ENCODE data around the gene NKX6-2. TPM values are rescaled to one million over a fixed set of nuclear protein-coding genes. Genes with fewer than 3 reads are reported as not detected.

The NKX6-2 gene
- total RNA-seq, 5 donors from 2014 or later (not counting 1 experiment from before 2014, with no cell fraction given) = not detected

GRCh38 chr10:132813001-132813401 lies 27.1 kb upstream of the NKX6-2 start:
- Histone ChIP-seq H3K4me1 (ENCODE audit: control insufficient read depth in 1 of 2, extremely low read depth in 1 of 2, insufficient read depth in 2 of 2, low read length in 2 of 2) (no peaks in the 10 kb centered on the region), H3K9me3 (no peaks in the 10 kb centered on the region), H3K4me3 (ENCODE audit: control insufficient read depth in 1 of 2, extremely low read depth in 1 of 2, low read length in 1 of 2) (no peak overlapping the region), H3K27me3 (replicated peaks in 1 of 2; ENCODE audit: control insufficient read depth in 2 of 2, extremely low read depth in 1 of 2, insufficient read depth in 2 of 2, low read length in 1 of 2) (peaks cover 0 to 34% of the 10 kb centered on the region in 2 experiments), H3K36me3 (ENCODE audit: control insufficient read depth in 2 of 2, extremely low read depth in 1 of 2, insufficient read depth in 1 of 2, low read length in 1 of 2) (no peaks in the 10 kb centered on the region), H3K27ac (ENCODE audit: low read length) (no peak overlapping the region)
- DNase-seq (no peak), ATAC-seq (replicated peaks in 1 of 4) (no peak)
- ChIA-PET POLR2A (no interaction called here), CTCF (no interaction called here)
- Mint-ChIP-seq H3K27me3 (peaks cover 21 to 22% of the 10 kb centered on the region in 2 donors), H3K9me3 (no peaks in the 10 kb centered on the region), H3K36me3 (no peaks in the 10 kb centered on the region), H3K27ac (no peak overlapping the region), H3K4me1 (no peaks in the 10 kb centered on the region), H3K4me3 (no peak overlapping the region)
- 75% methylated on average over 4 of the region's 10 CpGs for WGBS (ENCODE audit: insufficient coverage)

- peaks cover 17 to 19% of the 10 kb centered on the region in 2 donors for H3K27me3 Mint-ChIP-seq
- POLR2A ChIA-PET = no interaction called here
Observed at GRCh38 chr10:132812520-132812919, 26.6 kb upstream of the NKX6-2 start.

GRCh38 chr10:132811891-132812481 lies 26.0 kb upstream of the NKX6-2 start:
- Mint-ChIP-seq H3K36me3 (no peaks in the 10 kb centered on the region), H3K4me1 (no peaks in the 10 kb centered on the region), H3K4me3 (no peak overlapping the region), H3K27ac (no peak overlapping the region), H3K9me3 (no peaks in the 10 kb centered on the region), H3K27me3 (peaks cover 12 to 14% of the 10 kb centered on the region in 2 donors)
- 89% methylated on average over 20 of the region's 26 CpGs for WGBS (ENCODE audit: insufficient coverage)
- ChIA-PET CTCF (no interaction called here), POLR2A (no interaction called here)
- H3K36me3 ChIP-seq (ENCODE audit: control insufficient read depth in 2 of 2, extremely low read depth in 1 of 2, insufficient read depth in 1 of 2, low read length in 1 of 2) = no peaks in the 10 kb centered on the region
- H3K4me3 ChIP-seq (ENCODE audit: control insufficient read depth in 1 of 2, extremely low read depth in 1 of 2, low read length in 1 of 2) = no peak overlapping the region
- ATAC-seq (replicated peaks in 1 of 4) (no peak), DNase-seq (no peak)
- H3K9me3 ChIP-seq = no peaks in the 10 kb centered on the region
- no peaks in the 10 kb centered on the region for H3K4me1 ChIP-seq (ENCODE audit: control insufficient read depth in 1 of 2, extremely low read depth in 1 of 2, insufficient read depth in 2 of 2, low read length in 2 of 2)
- H3K27ac ChIP-seq (ENCODE audit: low read length) = no peak overlapping the region
- peaks cover 0 to 25% of the 10 kb centered on the region in 2 experiments for H3K27me3 ChIP-seq (replicated peaks in 1 of 2; ENCODE audit: control insufficient read depth in 2 of 2, extremely low read depth in 1 of 2, insufficient read depth in 2 of 2, low read length in 1 of 2)

More at GRCh38 chr10:132812520-132812919, 26.6 kb upstream of the NKX6-2 start:
- CTCF ChIA-PET = no interaction called here
- ATAC-seq (replicated peaks in 1 of 4) = no peak
- DNase-seq = no peak
- peaks cover 0 to 29% of the 10 kb centered on the region in 2 experiments for H3K27me3 ChIP-seq (replicated peaks in 1 of 2; ENCODE audit: control insufficient read depth in 2 of 2, extremely low read depth in 1 of 2, insufficient read depth in 2 of 2, low read length in 1 of 2)
- H3K4me1 ChIP-seq (ENCODE audit: control insufficient read depth in 1 of 2, extremely low read depth in 1 of 2, insufficient read depth in 2 of 2, low read length in 2 of 2) = no peaks in the 10 kb centered on the region
- WGBS (ENCODE audit: insufficient coverage) = 65% methylated on average over 3 of the region's 11 CpGs
- Mint-ChIP-seq H3K27ac (no peak overlapping the region), H3K9me3 (no peaks in the 10 kb centered on the region), H3K4me1 (no peaks in the 10 kb centered on the region), H3K4me3 (no peak overlapping the region), H3K36me3 (no peaks in the 10 kb centered on the region)
- no peak overlapping the region for H3K27ac ChIP-seq (ENCODE audit: low read length)
- H3K36me3 ChIP-seq (ENCODE audit: control insufficient read depth in 2 of 2, extremely low read depth in 1 of 2, insufficient read depth in 1 of 2, low read length in 1 of 2) = no peaks in the 10 kb centered on the region
- H3K9me3 ChIP-seq = no peaks in the 10 kb centered on the region
- H3K4me3 ChIP-seq (ENCODE audit: control insufficient read depth in 1 of 2, extremely low read depth in 1 of 2, low read length in 1 of 2) = no peak overlapping the region

GRCh38 chr10:132810807-132811700 lies 25.1 kb upstream of the NKX6-2 start:
- Histone ChIP-seq H3K27me3 (replicated peaks in 1 of 2; ENCODE audit: control insufficient read depth in 2 of 2, extremely low read depth in 1 of 2, insufficient read depth in 2 of 2, low read length in 1 of 2) (peaks cover 0 to 19% of the 10 kb centered on the region in 2 experiments), H3K27ac (ENCODE audit: low read length) (no peak overlapping the region), H3K4me1 (ENCODE audit: control insufficient read depth in 1 of 2, extremely low read depth in 1 of 2, insufficient read depth in 2 of 2, low read length in 2 of 2) (no peaks in the 10 kb centered on the region), H3K36me3 (ENCODE audit: control insufficient read depth in 2 of 2, extremely low read depth in 1 of 2, insufficient read depth in 1 of 2, low read length in 1 of 2) (no peaks in the 10 kb centered on the region), H3K4me3 (ENCODE audit: control insufficient read depth in 1 of 2, extremely low read depth in 1 of 2, low read length in 1 of 2) (no peak overlapping the region), H3K9me3 (no peaks in the 10 kb centered on the region)
- CTCF ChIA-PET = no interaction called here
- WGBS (ENCODE audit: insufficient coverage) = 64% methylated on average over 17 of the region's 33 CpGs
- no peak for DNase-seq
- Mint-ChIP-seq H3K4me3 (no peak overlapping the region), H3K9me3 (no peaks in the 10 kb centered on the region), H3K4me1 (no peaks in the 10 kb centered on the region), H3K36me3 (no peaks in the 10 kb centered on the region), H3K27me3 (peaks cover 7 to 9% of the 10 kb centered on the region in 2 donors), H3K27ac (no peak overlapping the region)
- no peak for ATAC-seq (replicated peaks in 1 of 4)
- POLR2A ChIA-PET = no interaction called here

- Histone ChIP-seq H3K4me3 (ENCODE audit: control insufficient read depth in 1 of 2, extremely low read depth in 1 of 2, low read length in 1 of 2) (no peak overlapping the region), H3K4me1 (ENCODE audit: control insufficient read depth in 1 of 2, extremely low read depth in 1 of 2, insufficient read depth in 2 of 2, low read length in 2 of 2) (no peaks in the 10 kb centered on the region), H3K27ac (ENCODE audit: low read length) (no peak overlapping the region), H3K36me3 (ENCODE audit: control insufficient read depth in 2 of 2, extremely low read depth in 1 of 2, insufficient read depth in 1 of 2, low read length in 1 of 2) (no peaks in the 10 kb centered on the region), H3K27me3 (replicated peaks in 1 of 2; ENCODE audit: control insufficient read depth in 2 of 2, extremely low read depth in 1 of 2, insufficient read depth in 2 of 2, low read length in 1 of 2) (peaks cover 0 to 15% of the 10 kb centered on the region in 2 experiments), H3K9me3 (no peaks in the 10 kb centered on the region)
- POLR2A ChIA-PET = no interaction called here
- no peak for DNase-seq
- CTCF ChIA-PET = no interaction called here
- H3K27me3 Mint-ChIP-seq = peaks cover 1 to 3% of the 10 kb centered on the region in 2 donors
- no peaks in the 10 kb centered on the region for H3K36me3 Mint-ChIP-seq
- no peak for ATAC-seq (replicated peaks in 1 of 4)
- no peak overlapping the region for H3K4me3 Mint-ChIP-seq
- H3K4me1 Mint-ChIP-seq = no peaks in the 10 kb centered on the region
- 83% methylated on average over 37 of the region's 39 CpGs for WGBS (ENCODE audit: insufficient coverage)
- H3K27ac Mint-ChIP-seq = no peak overlapping the region
- H3K9me3 Mint-ChIP-seq = no peaks in the 10 kb centered on the region
Observed at GRCh38 chr10:132810141-132810806, 24.3 kb upstream of the NKX6-2 start.

GRCh38 chr10:132809232-132810140 lies 23.5 kb upstream of the NKX6-2 start:
- ChIA-PET POLR2A (no interaction called here), CTCF (no interaction called here)
- H3K4me1 Mint-ChIP-seq = no peaks in the 10 kb centered on the region
- Histone ChIP-seq H3K4me3 (ENCODE audit: control insufficient read depth in 1 of 2, extremely low read depth in 1 of 2, low read length in 1 of 2) (no peak overlapping the region), H3K27ac (ENCODE audit: low read length) (no peak overlapping the region), H3K27me3 (replicated peaks in 1 of 2; ENCODE audit: control insufficient read depth in 2 of 2, extremely low read depth in 1 of 2, insufficient read depth in 2 of 2, low read length in 1 of 2) (peaks cover 0 to 15% of the 10 kb centered on the region in 2 experiments), H3K4me1 (ENCODE audit: control insufficient read depth in 1 of 2, extremely low read depth in 1 of 2, insufficient read depth in 2 of 2, low read length in 2 of 2) (no peaks in the 10 kb centered on the region), H3K9me3 (no peaks in the 10 kb centered on the region), H3K36me3 (ENCODE audit: control insufficient read depth in 2 of 2, extremely low read depth in 1 of 2, insufficient read depth in 1 of 2, low read length in 1 of 2) (no peaks in the 10 kb centered on the region)
- ATAC-seq (replicated peaks in 1 of 4) = no peak
- peaks cover 0 to 3% of the 10 kb centered on the region in 2 donors for H3K27me3 Mint-ChIP-seq
- 81% methylated on average over 35 of the region's 38 CpGs for WGBS (ENCODE audit: insufficient coverage)
- no peak for DNase-seq
- H3K4me3 Mint-ChIP-seq = no peak overlapping the region
- H3K9me3 Mint-ChIP-seq = no peaks in the 10 kb centered on the region
- H3K27ac Mint-ChIP-seq = no peak overlapping the region
- H3K36me3 Mint-ChIP-seq = no peaks in the 10 kb centered on the region
